C4-2B (cell line): ENCODE measurements around the gene ZFHX2.

ENCODE experiments used
- ZFX ChIP-seq: fragments of 450-650 bp; IDR thresholded peaks from 2 replicates; pipeline ENCODE4 v1.6.1; 2017
- TF ChIP-seq, protein P1 (sequence below): fragments of 450-650 bp; conservative IDR thresholded peaks from 2 replicates; pipeline ENCODE4 v1.5.1; 2017; ENCODE audit warnings: mild to moderate bottlenecking

DNA sequence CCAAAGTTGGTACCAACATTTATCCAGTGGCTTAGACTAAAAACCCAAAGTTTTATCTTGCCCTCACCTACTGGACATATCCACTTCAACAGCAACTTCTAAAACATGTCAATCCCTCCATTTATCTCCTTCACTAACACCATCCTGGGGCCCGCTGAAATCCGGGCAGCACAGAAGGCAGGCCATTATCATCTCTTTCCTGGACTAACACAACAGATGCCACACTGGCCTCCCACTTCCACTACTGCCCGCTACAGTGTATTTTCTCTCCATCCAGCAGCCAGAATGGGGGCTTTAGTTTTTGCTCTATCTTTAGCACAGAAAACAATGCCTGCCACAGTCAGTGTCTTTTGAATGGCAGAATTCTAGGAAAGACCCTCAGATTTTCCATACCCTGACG is 15.6 kb downstream of the ZFHX2 start:
- TF ChIP-seq, protein P1, sequence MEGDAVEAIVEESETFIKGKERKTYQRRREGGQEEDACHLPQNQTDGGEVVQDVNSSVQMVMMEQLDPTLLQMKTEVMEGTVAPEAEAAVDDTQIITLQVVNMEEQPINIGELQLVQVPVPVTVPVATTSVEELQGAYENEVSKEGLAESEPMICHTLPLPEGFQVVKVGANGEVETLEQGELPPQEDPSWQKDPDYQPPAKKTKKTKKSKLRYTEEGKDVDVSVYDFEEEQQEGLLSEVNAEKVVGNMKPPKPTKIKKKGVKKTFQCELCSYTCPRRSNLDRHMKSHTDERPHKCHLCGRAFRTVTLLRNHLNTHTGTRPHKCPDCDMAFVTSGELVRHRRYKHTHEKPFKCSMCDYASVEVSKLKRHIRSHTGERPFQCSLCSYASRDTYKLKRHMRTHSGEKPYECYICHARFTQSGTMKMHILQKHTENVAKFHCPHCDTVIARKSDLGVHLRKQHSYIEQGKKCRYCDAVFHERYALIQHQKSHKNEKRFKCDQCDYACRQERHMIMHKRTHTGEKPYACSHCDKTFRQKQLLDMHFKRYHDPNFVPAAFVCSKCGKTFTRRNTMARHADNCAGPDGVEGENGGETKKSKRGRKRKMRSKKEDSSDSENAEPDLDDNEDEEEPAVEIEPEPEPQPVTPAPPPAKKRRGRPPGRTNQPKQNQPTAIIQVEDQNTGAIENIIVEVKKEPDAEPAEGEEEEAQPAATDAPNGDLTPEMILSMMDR: no peak
- no peak for TF ChIP-seq ZFX
